HEK293T (cell line): ENCODE measurements around the gene FILIP1L.

Experiments
- ARNT ChIP-seq: fragments of 450-650 bp; IDR thresholded peaks from 2 replicates; pipeline ENCODE4 v1.6.1; 2017; ENCODE audit warnings: mild to moderate bottlenecking
- BHLHE40 ChIP-seq: fragments of 450-650 bp; IDR thresholded peaks from 2 replicates; pipeline ENCODE4 v1.6.1; 2016; ENCODE audit warnings: mild to moderate bottlenecking, moderate library complexity, borderline replicate concordance
- CTBP1 ChIP-seq: fragments of 450-650 bp; IDR thresholded peaks from 2 replicates; pipeline ENCODE4 v1.6.1; 2016; ENCODE audit warnings: borderline replicate concordance
- ELF4 ChIP-seq: fragments of 450-650 bp; IDR thresholded peaks from 2 replicates; pipeline ENCODE4 v1.6.1; 2017; ENCODE audit warnings: antibody characterized with exemption
- FOXA1 ChIP-seq: fragments of 450-650 bp; IDR thresholded peaks from 2 replicates; pipeline ENCODE4 v1.6.1; 2016; ENCODE audit warnings: mild to moderate bottlenecking
- FOXK2 ChIP-seq: fragments of 450-650 bp; IDR thresholded peaks from 2 replicates; pipeline ENCODE4 v1.6.1; 2016; ENCODE audit warnings: mild to moderate bottlenecking
- FOXM1 ChIP-seq: fragments of 450-650 bp; IDR thresholded peaks from 2 replicates; pipeline ENCODE4 v1.6.1; 2017; ENCODE audit warnings: mild to moderate bottlenecking, borderline replicate concordance
- L3MBTL2 ChIP-seq: fragments of 450-650 bp; conservative IDR thresholded peaks from 2 replicates; pipeline ENCODE4 v1.6.1; 2016; ENCODE audit warnings: mild to moderate bottlenecking
- LEF1 ChIP-seq: fragments of 450-650 bp; IDR thresholded peaks from 2 replicates; pipeline ENCODE4 v1.6.1; 2017; ENCODE audit warnings: mild to moderate bottlenecking, borderline replicate concordance
- NFRKB ChIP-seq: fragments of 450-650 bp; IDR thresholded peaks from 2 replicates; pipeline ENCODE4 v1.6.1; 2016; ENCODE audit warnings: mild to moderate bottlenecking, moderate library complexity
- PKNOX1 ChIP-seq: fragments of 450-650 bp; IDR thresholded peaks from 2 replicates; pipeline ENCODE4 v1.6.1; 2016
- SP1 ChIP-seq: fragments of 450-650 bp; IDR thresholded peaks from 2 replicates; pipeline ENCODE4 v1.6.1; 2017
- SUZ12 ChIP-seq: fragments of 450-650 bp; IDR thresholded peaks from 2 replicates; pipeline ENCODE4 v1.6.1; 2016; ENCODE audit warnings: mild to moderate bottlenecking
- ZNF384 ChIP-seq: fragments of 450-650 bp; IDR thresholded peaks from 2 replicates; pipeline ENCODE4 v1.6.1; 2016

DNA sequence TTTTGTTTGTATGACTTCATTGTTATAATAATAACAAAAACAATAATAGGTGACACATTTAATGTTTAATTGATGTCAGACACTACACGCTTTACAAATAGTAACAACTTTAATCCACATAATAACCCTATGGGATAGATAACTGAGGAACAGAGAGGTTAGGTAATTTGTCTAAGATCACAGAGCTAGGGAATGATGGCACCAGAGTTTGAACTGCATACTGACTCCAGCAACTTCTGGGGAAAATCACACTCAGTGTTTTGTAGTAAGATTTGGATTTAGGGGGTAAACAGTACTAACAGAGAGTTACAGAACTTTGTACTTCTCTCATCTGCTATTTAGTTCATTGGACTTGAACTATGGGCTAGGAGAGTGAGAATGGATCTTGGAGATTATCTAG is 230.6 kb downstream of the FILIP1L start:
- TF ChIP-seq FOXM1 (no peak), L3MBTL2 (no peak), FOXA1 (no peak), FOXK2 (no peak), SP1 (no peak), ELF4 (no peak), BHLHE40 (no peak), ZNF384 (no peak), NFRKB (no peak), SUZ12 (no peak), LEF1 (no peak), CTBP1 (no peak), PKNOX1 (no peak), ARNT (no peak)
